Measurements from ENCODE around the gene ELFN1. TPM values are rescaled to one million over a fixed set of nuclear protein-coding genes. Genes with fewer than 3 reads are reported as not detected.

Gene ELFN1
- total and polyA plus RNA-seq, 2 donors (not counting 3 experiments of a cell fraction or from before 2014, with no cell fraction given), result 0.37 to 1.0 TPM

- no peaks in the 10 kb centered on the region for H3K9me3 ChIP-seq (replicated peaks; ENCODE audit: control insufficient read depth, insufficient read depth, low read length)
- no TSS peak for BruUV-seq (replicated peaks)
- ChIA-PET CTCF (no interaction called here), POLR2A (no interaction called here)
- no peaks in the 10 kb centered on the region for H3K9me1 ChIP-seq (replicated peaks; ENCODE audit: control insufficient read depth, extremely low read depth, insufficient read depth, low read length)
- no peaks in the 10 kb centered on the region for H3K36me3 ChIP-seq (ENCODE audit: control insufficient read depth in 2 of 2, extremely low read depth in 1 of 2, insufficient read depth in 2 of 2, low read length in 2 of 2)
- H3K27me3 ChIP-seq (ENCODE audit: control insufficient read depth in 2 of 2, insufficient read depth in 2 of 2, low read length in 2 of 2), result no peaks in the 10 kb centered on the region
- no peak overlapping the region for H3K27ac ChIP-seq (ENCODE audit: insufficient read depth, low read depth, low read length)
- TF ChIP-seq POLR2AphosphoS5 (IDR thresholded peaks at IDR 0.05; ENCODE audit: insufficient read depth, low read depth, low read length), result no peak
- no peak for TF ChIP-seq MYC (IDR thresholded peaks at IDR 0.05; ENCODE audit: low read depth, low read length)
- TF ChIP-seq FOS (IDR thresholded peaks at IDR 0.05; ENCODE audit: borderline replicate concordance, insufficient read depth, low read length), result no peak
- TF ChIP-seq POLR2A (IDR thresholded peaks at IDR 0.05; ENCODE audit: low read depth, low read length), result no peak
- TF ChIP-seq JUN (IDR thresholded peaks at IDR 0.05; ENCODE audit: borderline replicate concordance, insufficient read depth, insufficient read length, low read depth), result no peak
- TF ChIP-seq MAX (IDR thresholded peaks at IDR 0.05; ENCODE audit: insufficient read depth, insufficient read length), result no peak
- TF ChIP-seq GATA2 (IDR thresholded peaks at IDR 0.05; ENCODE audit: insufficient read depth, insufficient read length, low read depth, low read length), result no peak
- TF ChIP-seq CTCF (IDR thresholded peaks at IDR 0.05; ENCODE audit: extremely low read depth in 1 of 2, insufficient read depth in 1 of 2, low read depth in 1 of 2, low read length in 2 of 2), result no peak
- TF ChIP-seq EZH2 (IDR thresholded peaks at IDR 0.05; ENCODE audit: borderline replicate concordance, low read depth, low read length, severe bottlenecking), result no peak
- DNase-seq (ENCODE audit: low read depth, low spot score) (no peak), FAIRE-seq (no peak)
- dilution Hi-C loops (cut with MboI; ENCODE audit: extremely low pct_ligation_motif_present, low sequenced_read_pairs), result no loop called here
- no peaks in the 10 kb centered on the region for H3K79me2 ChIP-seq (ENCODE audit: control insufficient read depth, insufficient read depth, low read length)
- H2AFZ ChIP-seq (ENCODE audit: low read depth, low read length), result no peak overlapping the region
- no peaks in the 10 kb centered on the region for H4K20me1 ChIP-seq (replicated peaks; ENCODE audit: control insufficient read depth, extremely low read depth, insufficient read depth, low read length)
- H3K4me3 ChIP-seq (replicated peaks in 1 of 3; ENCODE audit: insufficient read depth in 1 of 3, low read depth in 1 of 3, low read length in 3 of 3), result no peak overlapping the region
- intact Hi-C loops (cut with micrococcal nuclease), result no loop called here
- H3K4me2 ChIP-seq (ENCODE audit: insufficient read depth, low read length), result no peak overlapping the region
- H3K4me1 ChIP-seq (ENCODE audit: control insufficient read depth, extremely low read depth, insufficient read depth, low read length), result no peaks in the 10 kb centered on the region
- no peak overlapping the region for H3K9ac ChIP-seq (replicated peaks; ENCODE audit: extremely low read depth, insufficient read depth, low read length)
These were observed 65.2 kb downstream of the ELFN1 start for GRCh38 chr7:1735262-1735661.

Data from endothelial cell of umbilical vein (primary cell).